Hepatocyte (in vitro differentiated cells): ENCODE measurements around the gene OPCML.

Source experiments
- CTCF ChIP-seq: fragments of 200-600 bp; sonication (generic); IDR thresholded peaks from 2 replicates; pipeline ENCODE4 v1.5.1; 2016; ENCODE audit warnings: antibody characterized with exemption, mild to moderate bottlenecking; ENCODE audit not compliant: poor library complexity
- EZH2 ChIP-seq: fragments of 200-600 bp; sonication (generic); IDR thresholded peaks from 2 replicates; pipeline ENCODE4 v1.6.1; 2016; ENCODE audit warnings: antibody characterized with exemption, mild to moderate bottlenecking, borderline replicate concordance
- EZH2phosphoT487 ChIP-seq: fragments of 200-600 bp; sonication (generic); IDR thresholded peaks from one replicate; pipeline ENCODE4 v1.6.1; 2018; ENCODE audit warnings: antibody characterized with exemption, mild to moderate bottlenecking, low read depth, moderate library complexity; ENCODE audit not compliant: unreplicated experiment, severe bottlenecking

- TF ChIP-seq EZH2phosphoT487 (no peak), CTCF (no peak), EZH2 (no peak)
These were observed 325.8 kb downstream of the OPCML start for GRCh38 chr11:133206313-133207005.
